T-cell (primary cell): Measurements from ENCODE around the gene TBC1D3B. TPM values are rescaled to one million over a fixed set of nuclear protein-coding genes. Genes with fewer than 3 reads are reported as not detected.
"Not testable (repeated sequence)": the region's sequence is repeated elsewhere in the genome, so short reads cannot be mapped to it uniquely, and the experiment has no call there.

Experiments used
- ATAC-seq, 4 experiments: fragments of 200-7000 bp in 3 of 4; fragments of 150-1000 bp in 1 of 4; cut with Tn5 transposase; replicated peaks in 1 of 4; 1 replicate in 3 of 4; 2 replicates in 1 of 4; pipeline ENCODE4 v1.10.0; 2021; ENCODE audit warnings: moderate library complexity in 3 of 4, mild to moderate bottlenecking in 2 of 4, moderate number of reproducible peaks in 1 of 4
- CTCF ChIA-PET, 2 donors: fragments of 300-600 bp; sonication (Branson Sonifier 250); formaldehyde crosslinking; loops; one replicate each; lab custom pipeline; 2022; ENCODE audit warnings: antibody characterized with exemption in 2 of 2; lab: Charles Lee
- POLR2A ChIA-PET, 2 donors: fragments of 300-600 bp; sonication (Branson Sonifier 250); formaldehyde crosslinking; loops; one replicate each; lab custom pipeline; 2022; ENCODE audit warnings: antibody characterized with exemption in 2 of 2; lab: Charles Lee
- DNase-seq, 35 experiments: peaks; one replicate each; pipeline versions ENCODE4 v3.0.0 to v3.0.0-alpha.2; 2013 to 2023
- H3K27ac ChIP-seq: one replicate; pipeline ENCODE4 v1.5.1; 2013; ENCODE audit warnings: low read length
- H3K27me3 ChIP-seq, 2 experiments: replicated peaks in 1 of 2; 1 replicate in 1 of 2; 2 replicates in 1 of 2; pipeline versions ENCODE4 v1.6.1 to v1.7.0; 2013; ENCODE audit warnings: low read length in 1 of 2, mixed read lengths in 1 of 2; ENCODE audit not compliant: control insufficient read depth in 2 of 2, insufficient read depth in 2 of 2; ENCODE audit errors: extremely low read depth in 1 of 2
- H3K36me3 ChIP-seq, 2 donors: 1 replicate in 1 of 2; 2 replicates in 1 of 2; pipeline versions ENCODE4 v1.6.1 to v1.7.0; 2013; ENCODE audit warnings: low read length in 1 of 2; ENCODE audit not compliant: control insufficient read depth in 2 of 2, insufficient read depth in 1 of 2; ENCODE audit errors: extremely low read depth in 1 of 2
- H3K4me1 ChIP-seq, 2 experiments: 1 replicate in 1 of 2; 2 replicates in 1 of 2; pipeline versions ENCODE4 v1.6.1 to v1.7.0; 2013; ENCODE audit warnings: low read length in 2 of 2, mixed read lengths in 1 of 2; ENCODE audit not compliant: insufficient read depth in 2 of 2, control insufficient read depth in 1 of 2; ENCODE audit errors: extremely low read depth in 1 of 2
- H3K4me3 ChIP-seq, 2 donors: 1 replicate in 1 of 2; 2 replicates in 1 of 2; pipeline versions ENCODE4 v1.5.1 to v1.7.0; 2013; ENCODE audit warnings: mild to moderate bottlenecking in 2 of 2, low read length in 1 of 2, moderate library complexity in 1 of 2; ENCODE audit not compliant: control insufficient read depth in 1 of 2; ENCODE audit errors: extremely low read depth in 1 of 2
- H3K9me3 ChIP-seq: 2 replicates; pipeline ENCODE4 v1.7.0; 2013
- H3K27ac Mint-ChIP-seq, 2 donors: one replicate each; pipeline ENCODE4 v1.8.0; 2020 to 2021; ENCODE audit warnings: mild to moderate bottlenecking in 2 of 2, mixed read lengths in 2 of 2
- H3K27me3 Mint-ChIP-seq, 2 donors: one replicate each; pipeline ENCODE4 v1.8.0; 2021 to 2022; ENCODE audit warnings: mixed read lengths in 2 of 2
- H3K36me3 Mint-ChIP-seq: one replicate; pipeline ENCODE4 v1.8.0; 2021; ENCODE audit warnings: mixed read lengths
- H3K4me1 Mint-ChIP-seq, 3 donors: one replicate each; pipeline ENCODE4 v1.8.0; 2020 to 2022; ENCODE audit warnings: mixed read lengths in 3 of 3, mild to moderate bottlenecking in 1 of 3
- H3K4me3 Mint-ChIP-seq, 3 donors: one replicate each; pipeline ENCODE4 v1.8.0; 2020 to 2022; ENCODE audit warnings: mild to moderate bottlenecking in 3 of 3, mixed read lengths in 3 of 3, moderate library complexity in 3 of 3
- H3K9me3 Mint-ChIP-seq, 3 donors: one replicate each; pipeline ENCODE4 v1.8.0; 2020 to 2022; ENCODE audit warnings: mixed read lengths in 3 of 3
- WGBS: methylation state at CpG from one replicate; pipeline ENCODE4 v1.1.5; 2013; ENCODE audit warnings: missing lambda C conversion rate; ENCODE audit not compliant: insufficient coverage; 5-methylcytosine and 5-hydroxymethylcytosine counted together
- total RNA-seq, 35 experiments: library from RNA in 6 of 35; stranded (reverse) in 6 of 35; fragments of 120-200 nt in 1 of 35; gene quantifications; one replicate each; pipeline versions ENCODE4 v1.2.1 to v1.2.4 and lab custom pipeline; 2013 to 2026

The TBC1D3B gene
- total RNA-seq, 5 donors from 2014 or later (not counting 1 experiment from before 2014, with no cell fraction given) = 6.1 to 13.7 (median 12.2) TPM

DNA sequence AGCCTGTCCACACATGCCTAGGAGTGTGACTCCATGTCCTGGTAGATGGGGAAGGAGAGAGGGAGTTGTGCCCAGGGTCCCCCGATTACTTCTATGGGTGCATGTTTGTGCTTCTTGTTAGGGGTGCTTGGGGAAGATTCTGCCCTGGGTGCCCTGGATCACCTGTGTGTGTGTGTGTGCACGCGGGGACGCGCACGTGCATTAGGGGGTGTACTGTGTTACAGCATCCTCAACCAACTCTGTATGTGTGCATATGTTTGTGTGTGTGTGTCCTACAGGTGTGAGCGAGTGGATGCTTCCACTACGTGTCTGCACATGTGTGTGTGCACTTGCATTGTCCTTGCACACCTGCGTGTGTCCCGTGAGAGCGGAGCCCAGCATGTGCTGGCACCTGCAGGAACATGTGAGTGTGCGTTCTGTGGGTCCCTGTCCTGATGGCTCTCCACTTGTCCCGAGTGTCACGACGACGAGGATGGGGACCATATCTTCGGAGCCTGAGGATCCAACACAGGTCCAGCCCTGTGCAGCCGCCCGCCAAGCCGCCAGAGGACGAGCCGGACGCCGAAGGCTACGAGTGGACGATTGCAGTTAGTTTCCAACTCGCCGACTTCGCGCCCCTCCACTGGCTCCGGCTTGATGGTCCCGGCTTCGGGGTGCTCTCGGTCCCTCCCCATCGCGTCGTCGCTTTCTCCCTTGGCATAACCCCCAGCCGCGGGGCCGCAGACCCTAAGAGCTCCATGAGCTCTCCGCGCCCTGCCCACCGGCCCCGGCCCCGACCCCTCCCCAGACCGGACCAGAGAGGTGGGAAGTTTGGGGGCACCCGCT lies 6.0 kb upstream of the TBC1D3B start:
- ATAC-seq (peak in 1 of 4 experiments; percentile 6), DNase-seq (no peak)
- peaks cover 0 to 33% of the 10 kb centered on the region in 2 experiments for H3K4me1 ChIP-seq
- CTCF ChIA-PET = no interaction called here
- Mint-ChIP-seq H3K9me3 (no peaks in the 10 kb centered on the region), H3K27me3 (peaks cover 36 to 61% of the 10 kb centered on the region in 2 donors), H3K4me1 (peaks cover 0 to 14% (median 3%) of the 10 kb centered on the region in 3 donors), H3K27ac (peak overlapping the region; percentile 19 to 53), H3K36me3 (no peaks in the 10 kb centered on the region), H3K4me3 (peak overlapping the region in 2 of 3 donors; percentile 26 to 51)
- H3K36me3 ChIP-seq = peaks cover 0 to 13% of the 10 kb centered on the region in 2 donors
- H3K9me3 ChIP-seq = no peaks in the 10 kb centered on the region
- POLR2A ChIA-PET = no interaction called here
- no peak overlapping the region for H3K4me3 ChIP-seq
- no peak overlapping the region for H3K27ac ChIP-seq
- 60% methylated on average over 24 of the region's 48 CpGs for WGBS
- H3K27me3 ChIP-seq = peaks cover 7 to 19% of the 10 kb centered on the region in 2 experiments

GRCh38 chr17:36181446-36182175 lies 5.2 kb upstream of the TBC1D3B start:
- H3K27ac Mint-ChIP-seq = peak overlapping the region; percentile 1 to 17
- H3K27ac ChIP-seq, POLR2A ChIA-PET, DNase-seq, H3K4me1 Mint-ChIP-seq, H3K9me3 Mint-ChIP-seq, H3K4me3 ChIP-seq, H3K36me3 Mint-ChIP-seq, ATAC-seq, H3K9me3 ChIP-seq, CTCF ChIA-PET: not testable (repeated sequence)
- Histone ChIP-seq H3K36me3 (peaks cover 0 to 12% of the 10 kb centered on the region in 2 donors), H3K4me1 (peaks cover 0 to 28% of the 10 kb centered on the region in 2 experiments), H3K27me3 (peaks cover 7 to 19% of the 10 kb centered on the region in 2 experiments)
- H3K4me3 Mint-ChIP-seq = peak overlapping the region in 1 of 3 donors; percentile 51
- H3K27me3 Mint-ChIP-seq = peaks cover 33 to 54% of the 10 kb centered on the region in 2 donors
- 80% methylated on average over 1 of the region's 6 CpGs for WGBS

GRCh38 chr17:36168836-36169235 lies 7.6 kb downstream of the TBC1D3B start:
- H3K4me1 Mint-ChIP-seq, H3K27me3 Mint-ChIP-seq, H3K4me1 ChIP-seq, DNase-seq, H3K9me3 Mint-ChIP-seq, H3K36me3 ChIP-seq, H3K36me3 Mint-ChIP-seq, H3K27me3 ChIP-seq, H3K9me3 ChIP-seq, H3K4me3 ChIP-seq, POLR2A ChIA-PET, H3K4me3 Mint-ChIP-seq, ATAC-seq, CTCF ChIA-PET, H3K27ac ChIP-seq, H3K27ac Mint-ChIP-seq: not testable (repeated sequence)
- no CpG with 5 or more reads among the region's 8 CpGs for WGBS

DNA sequence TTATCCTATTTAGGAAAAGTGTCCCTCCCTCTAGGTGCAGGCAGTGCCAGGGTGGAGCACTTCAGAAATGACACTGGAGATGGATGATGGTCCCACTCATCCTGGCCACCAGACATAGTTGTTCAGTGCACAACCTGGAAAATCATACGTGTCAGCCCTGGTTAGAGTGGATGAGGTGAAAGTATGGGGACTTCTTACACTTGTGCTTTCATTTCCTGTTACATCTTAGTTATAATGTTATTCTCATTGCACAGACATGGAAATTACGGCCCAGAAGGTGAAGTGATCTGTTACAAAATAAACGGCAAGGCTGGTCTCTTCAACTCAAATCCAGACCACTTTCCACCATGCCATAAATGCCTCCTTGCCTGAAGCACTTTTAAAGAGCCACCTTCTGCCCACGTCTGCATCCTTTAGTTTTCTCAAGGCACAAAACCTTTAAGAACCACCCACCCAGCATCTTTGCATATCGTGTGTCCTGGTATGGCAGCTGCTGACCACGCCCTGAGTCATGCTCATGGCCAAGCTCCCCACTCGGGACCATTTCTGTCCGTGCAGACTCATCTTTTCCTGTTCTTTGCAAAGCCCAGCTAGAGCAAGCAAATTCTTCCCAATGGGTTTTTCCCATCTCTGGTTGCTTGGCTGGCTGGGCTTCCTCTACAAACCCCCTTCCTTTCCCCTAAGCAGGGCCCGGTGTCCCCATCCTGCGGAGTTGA lies 22.4 kb downstream of the TBC1D3B start:
- no peak overlapping the region for H3K27ac Mint-ChIP-seq
- H3K9me3 Mint-ChIP-seq = no peaks in the 10 kb centered on the region
- ATAC-seq = no peak
- H3K4me3 ChIP-seq = no peak overlapping the region
- POLR2A ChIA-PET = no interaction called here
- H3K9me3 ChIP-seq = no peaks in the 10 kb centered on the region
- no peak overlapping the region for H3K4me3 Mint-ChIP-seq
- H3K36me3 ChIP-seq = no peaks in the 10 kb centered on the region
- H3K4me1 ChIP-seq = peaks cover 0 to 17% of the 10 kb centered on the region in 2 experiments
- CTCF ChIA-PET = no interaction called here
- peaks cover 34 to 51% of the 10 kb centered on the region in 2 donors for H3K27me3 Mint-ChIP-seq
- DNase-seq = no peak
- peaks cover 0 to 8% (median 4%) of the 10 kb centered on the region in 3 donors for H3K4me1 Mint-ChIP-seq
- H3K27ac ChIP-seq = no peak overlapping the region
- peaks cover 0 to 16% of the 10 kb centered on the region in 2 experiments for H3K27me3 ChIP-seq
- 79% methylated on average over 4 of the region's 10 CpGs for WGBS
- no peaks in the 10 kb centered on the region for H3K36me3 Mint-ChIP-seq

- H3K9me3 ChIP-seq = no peaks in the 10 kb centered on the region
- H3K9me3 Mint-ChIP-seq = no peaks in the 10 kb centered on the region
- ATAC-seq = no peak
- CTCF ChIA-PET = no interaction called here
- H3K27me3 ChIP-seq = peaks cover 0 to 16% of the 10 kb centered on the region in 2 experiments
- H3K27me3 Mint-ChIP-seq = peaks cover 35 to 55% of the 10 kb centered on the region in 2 donors
- H3K4me1 ChIP-seq = peaks cover 0 to 17% of the 10 kb centered on the region in 2 experiments
- H3K27ac ChIP-seq = no peak overlapping the region
- peaks cover 0 to 11% (median 8%) of the 10 kb centered on the region in 3 donors for H3K4me1 Mint-ChIP-seq
- WGBS = 86% methylated on average over 7 of the region's 8 CpGs
- H3K4me3 Mint-ChIP-seq = no peak overlapping the region
- POLR2A ChIA-PET = no interaction called here
- H3K36me3 ChIP-seq = no peaks in the 10 kb centered on the region
- no peak overlapping the region for H3K27ac Mint-ChIP-seq
- no peak for DNase-seq
- no peaks in the 10 kb centered on the region for H3K36me3 Mint-ChIP-seq
- H3K4me3 ChIP-seq = no peak overlapping the region
Measured at GRCh38 chr17:36152639-36153120, 23.8 kb downstream of the TBC1D3B start.
